Measurements from ENCODE around the gene NEU1.
A peak's percentile ranks its signal among the peaks of the same experiment; 100 is the strongest.
"Not testable (repeated sequence)": the region's sequence is repeated elsewhere in the genome, so short reads cannot be mapped to it uniquely, and the experiment has no call there.

NEU1 gene

GRCh38 chr6:31834367-31835250 lies 28.0 kb downstream of the NEU1 start:
- Mint-ChIP-seq H3K9me3 (no peaks in the 10 kb centered on the region), H3K4me1 (peaks cover 64% of the 10 kb centered on the region), H3K27ac (peak overlapping the region; percentile 94), H3K36me3 (peaks cover 44% of the 10 kb centered on the region), H3K4me3 (peak overlapping the region; percentile 98), H3K27me3 (no peaks in the 10 kb centered on the region)
- peak; percentile 85 for DNase-seq
- CTCF ChIA-PET, result interaction anchor here (0.6 to 1.6 kb wide), 3 partner anchors 28 to 1132 kb away, joined by 3 to 4 read pairs (median 3); partner anchors contain the start of gene NEU1

- CTCF ChIA-PET, result interaction anchor here (0.7 to 2.4 kb wide), 9 partner anchors 26 to 234 kb away, joined by 3 to 13 read pairs (median 4); partner anchors contain the start of genes DDAH2 and NEU1
- Mint-ChIP-seq H3K36me3 (peaks cover 24% of the 10 kb centered on the region), H3K9me3 (no peaks in the 10 kb centered on the region), H3K27me3 (no peaks in the 10 kb centered on the region), H3K4me3 (peak overlapping the region; percentile 98), H3K4me1 (peaks cover 44% of the 10 kb centered on the region), H3K27ac (peak overlapping the region; percentile 93)
- no peak for DNase-seq
These were observed 31.0 kb downstream of the NEU1 start for GRCh38 chr6:31831350-31832215.

GRCh38 chr6:31830886-31831335 lies 31.7 kb downstream of the NEU1 start:
- peaks cover 42% of the 10 kb centered on the region for H3K4me1 Mint-ChIP-seq
- CTCF ChIA-PET, result interaction anchor here (0.6 to 2.4 kb wide), 12 partner anchors 25 to 233 kb away, joined by 3 to 13 read pairs (median 4); partner anchors contain the start of genes DDAH2, LY6G5C and NEU1
- H3K4me3 Mint-ChIP-seq, result peak overlapping the region; percentile 98
- peaks cover 17% of the 10 kb centered on the region for H3K36me3 Mint-ChIP-seq
- DNase-seq, result no peak
- H3K27me3 Mint-ChIP-seq, result no peaks in the 10 kb centered on the region
- peak overlapping the region; percentile 93 for H3K27ac Mint-ChIP-seq
- no peaks in the 10 kb centered on the region for H3K9me3 Mint-ChIP-seq

- Mint-ChIP-seq H3K27ac (peak overlapping the region; percentile 93), H3K9me3 (no peaks in the 10 kb centered on the region), H3K4me3 (peak overlapping the region; percentile 98), H3K27me3 (no peaks in the 10 kb centered on the region), H3K4me1 (peaks cover 48% of the 10 kb centered on the region), H3K36me3 (peaks cover 10% of the 10 kb centered on the region)
- DNase-seq, result no peak
- CTCF ChIA-PET, result interaction anchor here (0.6 to 2.4 kb wide), 12 partner anchors 12 to 280 kb away, joined by 3 to 13 read pairs (median 4); partner anchors contain the start of genes C6orf47, DDAH2, HSPA1A and HSPA1L
These were observed 32.9 kb downstream of the NEU1 start for GRCh38 chr6:31829633-31830283.

GRCh38 chr6:31827286-31828079 lies 35.1 kb downstream of the NEU1 start, which contains the start of gene HSPA1B:
HSPA1B (plus strand) TSS chr6:31827738; CDS start chr6:31827951, 213 bp downstream.
- H3K27me3 Mint-ChIP-seq, result no peaks in the 10 kb centered on the region
- peaks cover 8% of the 10 kb centered on the region for H3K36me3 Mint-ChIP-seq
- peak within 1 kb of the TSS; percentile 98 for H3K27ac Mint-ChIP-seq
- peaks cover 55% of the 10 kb centered on the region for H3K4me1 Mint-ChIP-seq
- CTCF ChIA-PET, result interaction anchor here (0.7 to 1.3 kb wide), 5 partner anchors 9 to 146 kb away, joined by 3 to 7 read pairs (median 4); partner anchors contain the start of genes DDAH2, LY6G5C and VARS1
- no peaks in the 10 kb centered on the region for H3K9me3 Mint-ChIP-seq
- DNase-seq, result peak; percentile 98
- H3K4me3 Mint-ChIP-seq, result peak within 1 kb of the TSS; percentile 81

GRCh38 chr6:31826793-31827285 lies 35.8 kb downstream of the NEU1 start:
- Mint-ChIP-seq H3K36me3 (peaks cover 10% of the 10 kb centered on the region), H3K4me1 (peaks cover 59% of the 10 kb centered on the region), H3K9me3 (no peaks in the 10 kb centered on the region), H3K27me3 (no peaks in the 10 kb centered on the region), H3K4me3 (peak overlapping the region; percentile 81), H3K27ac (peak overlapping the region; percentile 98)
- no peak for DNase-seq
- CTCF ChIA-PET, result interaction anchor here (0.7 to 1.3 kb wide), 7 partner anchors 9 to 103 kb away, joined by 3 to 7 read pairs (median 4); partner anchors contain the start of genes DDAH2 and VARS1

- DNase-seq, result no peak
- peak overlapping the region; percentile 81 for H3K4me3 Mint-ChIP-seq
- no peaks in the 10 kb centered on the region for H3K27me3 Mint-ChIP-seq
- peak overlapping the region; percentile 98 for H3K27ac Mint-ChIP-seq
- CTCF ChIA-PET, result no interaction called here
- no peaks in the 10 kb centered on the region for H3K9me3 Mint-ChIP-seq
- H3K36me3 Mint-ChIP-seq, result peaks cover 7% of the 10 kb centered on the region
- peaks cover 57% of the 10 kb centered on the region for H3K4me1 Mint-ChIP-seq
These were observed 37.1 kb downstream of the NEU1 start for GRCh38 chr6:31825553-31825952.

GRCh38 chr6:31823592-31824196 lies 38.9 kb downstream of the NEU1 start:
- H3K9me3 Mint-ChIP-seq, H3K36me3 Mint-ChIP-seq, H3K4me3 Mint-ChIP-seq, H3K27me3 Mint-ChIP-seq, H3K27ac Mint-ChIP-seq, DNase-seq: not testable (repeated sequence)
- H3K4me1 Mint-ChIP-seq, result peaks cover 66% of the 10 kb centered on the region
- CTCF ChIA-PET, result interaction anchor here (1.0 to 1.2 kb wide), 2 partner anchors 12 to 54 kb away, joined by 3 to 4 read pairs; no protein-coding TSS in a partner anchor

- Mint-ChIP-seq H3K36me3 (peaks cover 16% of the 10 kb centered on the region), H3K27ac (peak overlapping the region; percentile 96), H3K4me3 (peak overlapping the region; percentile 99), H3K4me1 (peaks cover 78% of the 10 kb centered on the region), H3K27me3 (no peaks in the 10 kb centered on the region), H3K9me3 (no peaks in the 10 kb centered on the region)
- DNase-seq, result peak; percentile 67
- CTCF ChIA-PET, result interaction anchor here (0.7 to 1.6 kb wide), 2 partner anchors 44 to 52 kb away, joined by 4 to 5 read pairs; no protein-coding TSS in a partner anchor
These were observed 40.4 kb downstream of the NEU1 start for GRCh38 chr6:31822036-31822821.

GRCh38 chr6:31821301-31822035 lies 41.2 kb downstream of the NEU1 start:
- Mint-ChIP-seq H3K27ac (peak overlapping the region; percentile 96), H3K36me3 (peaks cover 16% of the 10 kb centered on the region), H3K4me3 (peak overlapping the region; percentile 99), H3K4me1 (peaks cover 70% of the 10 kb centered on the region), H3K9me3 (no peaks in the 10 kb centered on the region), H3K27me3 (no peaks in the 10 kb centered on the region)
- DNase-seq, result peak; percentile 55
- CTCF ChIA-PET, result interaction anchor here (0.7 to 1.6 kb wide), 2 partner anchors 44 to 52 kb away, joined by 4 to 5 read pairs; no protein-coding TSS in a partner anchor

GRCh38 chr6:31820399-31820798 lies 42.2 kb downstream of the NEU1 start:
- Mint-ChIP-seq H3K4me1 (peaks cover 62% of the 10 kb centered on the region), H3K36me3 (peaks cover 18% of the 10 kb centered on the region), H3K27ac (peak overlapping the region; percentile 96)
- H3K4me3 Mint-ChIP-seq, DNase-seq, H3K9me3 Mint-ChIP-seq, H3K27me3 Mint-ChIP-seq: not testable (repeated sequence)
- CTCF ChIA-PET, result interaction anchor here (0.6 to 1.6 kb wide), 3 partner anchors 51 to 298 kb away, joined by 3 to 4 read pairs (median 3); no protein-coding TSS in a partner anchor
